Natural killer cell treated with Interleukin-12 subunit alpha and Interleukin-12 subunit beta and Interleukin-15 and Interleukin-18, amount 100 ng/mL, for 72 hours (primary cell): ENCODE data around the gene ZNF28. TPM values are rescaled to one million over a fixed set of nuclear protein-coding genes. Genes with fewer than 3 reads are reported as not detected.

ENCODE experiments used
- total RNA-seq, 2 donors: library from RNA; stranded (reverse); gene quantifications; one replicate each; pipeline ENCODE4 v1.2.3, GENCODE V29; 2022

ZNF28 gene
- total RNA-seq, 2 donors from 2014 or later = 11.3 to 24.7 TPM

Other genes starting within 250 kb of the ZNF28 start
- 10 to 100 TPM; 20.2 to 25.8 TPM for gene ZNF83, start 183.3 kb downstream of the ZNF28 start, total RNA-seq
- gene ZNF611, start 86.6 kb downstream of the ZNF28 start, total RNA-seq = 10 to 100 TPM; 39.1 to 50.7 TPM
- gene ZNF600, start 34.8 kb downstream of the ZNF28 start, total RNA-seq = 10 to 100 TPM; 11.5 to 35.2 TPM
- gene ZNF468, start 36.0 kb upstream of the ZNF28 start, total RNA-seq = 10 to 100 TPM; 11.3 to 18.7 TPM
- 10 to 100 TPM; 13.9 to 15.4 TPM for gene ZNF320, start 76.0 kb upstream of the ZNF28 start, total RNA-seq
- gene ZNF888, start 101.8 kb upstream of the ZNF28 start, total RNA-seq = 1 to 10 TPM; 5.3 to 6.5 TPM
- gene ZNF816, start 141.2 kb upstream of the ZNF28 start, total RNA-seq = 10 to 100 TPM in 1 of 2 donors, 1 to 10 TPM in 1; 8.7 to 11.8 TPM
- gene ERVV-1, start 192.3 kb upstream of the ZNF28 start, total RNA-seq = not detected
- gene ERVV-2, start 223.1 kb upstream of the ZNF28 start, total RNA-seq = not detected